Nephron (organoid): ENCODE results near the gene TAF4B.
"Not testable (repeated sequence)": the region's sequence is repeated elsewhere in the genome, so short reads cannot be mapped to it uniquely, and the experiment has no call there.

Experiments
- H3K27ac Mint-ChIP-seq, 3 experiments: 2 replicates each; pipeline ENCODE4 v1.8.0; 2020; ENCODE audit warnings: mixed read lengths in 3 of 3, mild to moderate bottlenecking in 2 of 3, moderate library complexity in 1 of 3
- H3K27me3 Mint-ChIP-seq: 2 replicates; pipeline ENCODE4 v1.8.0; 2021; ENCODE audit warnings: low read depth, mild to moderate bottlenecking, moderate library complexity, mixed read lengths
- H3K36me3 Mint-ChIP-seq: 2 replicates; pipeline ENCODE4 v1.8.0; 2020; ENCODE audit warnings: low read depth, mixed read lengths
- H3K4me1 Mint-ChIP-seq: 2 replicates; pipeline ENCODE4 v1.8.0; 2020; ENCODE audit warnings: mixed read lengths
- H3K4me3 Mint-ChIP-seq, 3 experiments: 2 replicates each; pipeline ENCODE4 v1.8.0; 2020; ENCODE audit warnings: mild to moderate bottlenecking in 3 of 3, mixed read lengths in 3 of 3, moderate library complexity in 2 of 3
- H3K9me3 Mint-ChIP-seq: 2 replicates; pipeline ENCODE4 v1.8.0; 2020; ENCODE audit warnings: mixed read lengths
- TF ChIP-seq, protein P1 (sequence below), 3 experiments: fragments of 200-600 bp; sonication (generic); IDR thresholded peaks; one replicate each; pipeline ENCODE4 v1.5.0; 2021; ENCODE audit warnings: antibody characterized with exemption in 3 of 3; ENCODE audit not compliant: unreplicated experiment in 3 of 3

Gene TAF4B

DNA sequence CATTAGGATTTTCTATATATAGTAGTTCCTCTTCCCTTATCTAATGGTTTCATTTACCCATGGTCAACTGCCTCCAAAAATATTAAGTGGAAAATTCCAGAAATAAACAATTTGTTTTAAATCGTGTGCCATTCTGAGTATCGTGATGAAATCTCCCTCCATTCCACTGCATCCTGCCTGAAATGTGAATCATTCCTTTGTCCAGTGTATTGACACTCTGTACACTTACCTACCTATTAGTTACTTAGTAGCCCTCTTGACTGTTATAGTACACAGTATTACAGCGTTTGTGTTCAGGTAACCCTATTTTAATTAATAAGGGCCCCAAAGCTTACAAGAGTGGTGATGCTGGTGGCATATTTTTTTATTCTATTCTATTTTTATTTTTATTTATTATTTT, 26.2 kb downstream of the TAF4B start:
- H3K27ac Mint-ChIP-seq: no peak overlapping the region
- TF ChIP-seq, protein P1, sequence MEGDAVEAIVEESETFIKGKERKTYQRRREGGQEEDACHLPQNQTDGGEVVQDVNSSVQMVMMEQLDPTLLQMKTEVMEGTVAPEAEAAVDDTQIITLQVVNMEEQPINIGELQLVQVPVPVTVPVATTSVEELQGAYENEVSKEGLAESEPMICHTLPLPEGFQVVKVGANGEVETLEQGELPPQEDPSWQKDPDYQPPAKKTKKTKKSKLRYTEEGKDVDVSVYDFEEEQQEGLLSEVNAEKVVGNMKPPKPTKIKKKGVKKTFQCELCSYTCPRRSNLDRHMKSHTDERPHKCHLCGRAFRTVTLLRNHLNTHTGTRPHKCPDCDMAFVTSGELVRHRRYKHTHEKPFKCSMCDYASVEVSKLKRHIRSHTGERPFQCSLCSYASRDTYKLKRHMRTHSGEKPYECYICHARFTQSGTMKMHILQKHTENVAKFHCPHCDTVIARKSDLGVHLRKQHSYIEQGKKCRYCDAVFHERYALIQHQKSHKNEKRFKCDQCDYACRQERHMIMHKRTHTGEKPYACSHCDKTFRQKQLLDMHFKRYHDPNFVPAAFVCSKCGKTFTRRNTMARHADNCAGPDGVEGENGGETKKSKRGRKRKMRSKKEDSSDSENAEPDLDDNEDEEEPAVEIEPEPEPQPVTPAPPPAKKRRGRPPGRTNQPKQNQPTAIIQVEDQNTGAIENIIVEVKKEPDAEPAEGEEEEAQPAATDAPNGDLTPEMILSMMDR (IDR thresholded peaks at IDR 0.05; ENCODE audit: unreplicated experiment in 3 of 3): no peak
- no peaks in the 10 kb centered on the region for H3K4me1 Mint-ChIP-seq
- no peak overlapping the region for H3K4me3 Mint-ChIP-seq
- H3K36me3 Mint-ChIP-seq: no peaks in the 10 kb centered on the region
- H3K9me3 Mint-ChIP-seq: no peaks in the 10 kb centered on the region
- H3K27me3 Mint-ChIP-seq: no peaks in the 10 kb centered on the region

DNA sequence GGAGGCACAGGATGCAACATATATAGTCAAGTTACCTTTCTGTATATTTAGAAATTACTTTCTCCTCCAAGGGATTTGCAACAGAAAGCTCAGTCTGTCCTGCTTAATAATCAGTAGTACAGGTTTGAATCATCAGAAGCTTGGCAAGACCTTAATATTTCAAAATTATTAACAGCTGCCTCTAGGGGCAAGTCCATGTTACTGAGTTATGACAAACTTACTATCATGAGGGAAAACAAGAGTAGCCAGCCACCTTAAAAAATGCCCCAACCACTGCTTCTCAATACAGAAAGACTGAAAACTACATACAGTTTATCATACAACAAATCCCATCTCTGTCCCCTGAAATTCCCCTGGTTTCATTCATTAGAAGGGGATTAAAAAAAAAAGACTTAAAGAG, 28.6 kb downstream of the TAF4B start:
- H3K27me3 Mint-ChIP-seq, H3K9me3 Mint-ChIP-seq, H3K4me3 Mint-ChIP-seq, H3K27ac Mint-ChIP-seq, H3K36me3 Mint-ChIP-seq, H3K4me1 Mint-ChIP-seq: not testable (repeated sequence)

DNA sequence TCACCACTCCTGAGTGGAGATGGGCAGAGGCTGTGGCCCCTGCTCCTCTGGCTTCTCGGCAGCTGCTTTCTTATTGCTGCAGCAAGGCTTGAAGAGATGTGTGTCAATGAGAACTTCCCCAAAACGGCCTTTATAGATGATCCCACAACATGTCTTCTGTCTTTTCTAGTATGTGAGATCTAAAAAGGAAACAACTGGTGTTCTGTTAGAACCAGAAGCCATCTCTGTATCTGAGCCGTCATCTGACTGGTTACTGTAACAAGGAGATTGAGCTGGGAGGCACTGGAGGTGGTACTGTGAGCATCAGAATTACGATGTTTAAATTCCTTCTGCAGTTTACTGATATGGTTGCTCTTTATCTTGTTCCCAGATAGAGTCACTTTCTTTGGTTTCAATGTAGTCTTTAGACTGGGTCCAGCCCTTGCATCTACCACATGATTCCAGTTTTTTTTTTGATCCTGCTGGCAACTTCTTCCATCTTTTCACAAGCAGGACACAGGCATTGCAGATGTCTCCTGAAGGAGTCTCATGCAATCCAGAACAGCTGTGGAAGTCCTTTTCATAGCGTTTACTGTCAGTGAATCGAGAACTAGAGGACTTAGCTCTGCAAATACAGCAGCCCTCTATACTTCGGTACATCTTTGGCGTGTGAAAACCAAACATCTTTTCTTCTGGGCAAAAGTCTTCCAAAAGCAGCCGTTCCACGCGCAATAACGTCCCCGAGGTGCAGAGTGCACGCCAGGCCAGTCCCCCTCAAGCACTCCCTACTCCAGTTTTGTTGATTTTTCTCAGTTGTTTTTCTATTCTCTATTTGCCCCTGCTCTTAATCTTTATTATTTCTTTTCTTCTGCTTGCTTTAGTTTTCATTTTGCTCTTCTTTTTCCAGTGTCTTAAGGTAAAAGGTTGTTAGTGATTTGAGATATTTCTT, 29.7 kb downstream of the TAF4B start:
- Mint-ChIP-seq H3K4me1 (no peaks in the 10 kb centered on the region), H3K4me3 (no peak overlapping the region), H3K27ac (no peak overlapping the region), H3K36me3 (peaks cover 4% of the 10 kb centered on the region), H3K9me3 (peaks cover 2% of the 10 kb centered on the region), H3K27me3 (no peaks in the 10 kb centered on the region)
- TF ChIP-seq, protein P1 (IDR thresholded peaks at IDR 0.05; ENCODE audit: unreplicated experiment in 3 of 3): no peak

DNA sequence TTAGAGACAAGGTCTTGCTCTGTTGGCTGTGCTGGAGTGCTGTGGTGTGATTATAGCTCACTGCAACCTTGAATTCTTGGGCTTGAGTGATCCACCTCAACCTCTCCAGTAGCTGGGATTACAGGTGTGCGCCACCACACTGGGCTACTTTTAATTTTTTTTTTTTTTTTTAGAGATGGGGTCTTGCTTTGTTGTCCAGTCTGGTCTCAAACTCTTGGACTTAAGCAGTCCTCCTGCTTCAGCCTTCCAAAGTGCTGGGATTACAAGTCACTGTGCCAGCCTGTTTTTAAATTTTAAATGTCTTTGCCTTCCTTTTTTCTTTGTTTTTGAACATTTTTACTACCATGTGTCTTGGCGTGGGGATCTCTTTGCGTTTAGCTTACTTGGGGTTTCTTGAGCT, 32.5 kb downstream of the TAF4B start:
- Mint-ChIP-seq H3K27ac (no peak overlapping the region), H3K9me3 (peaks cover 9% of the 10 kb centered on the region), H3K4me1 (no peaks in the 10 kb centered on the region), H3K4me3 (no peak overlapping the region), H3K36me3 (peaks cover 4% of the 10 kb centered on the region), H3K27me3 (no peaks in the 10 kb centered on the region)
- TF ChIP-seq, protein P1 (IDR thresholded peaks at IDR 0.05; ENCODE audit: unreplicated experiment in 3 of 3): no peak

DNA sequence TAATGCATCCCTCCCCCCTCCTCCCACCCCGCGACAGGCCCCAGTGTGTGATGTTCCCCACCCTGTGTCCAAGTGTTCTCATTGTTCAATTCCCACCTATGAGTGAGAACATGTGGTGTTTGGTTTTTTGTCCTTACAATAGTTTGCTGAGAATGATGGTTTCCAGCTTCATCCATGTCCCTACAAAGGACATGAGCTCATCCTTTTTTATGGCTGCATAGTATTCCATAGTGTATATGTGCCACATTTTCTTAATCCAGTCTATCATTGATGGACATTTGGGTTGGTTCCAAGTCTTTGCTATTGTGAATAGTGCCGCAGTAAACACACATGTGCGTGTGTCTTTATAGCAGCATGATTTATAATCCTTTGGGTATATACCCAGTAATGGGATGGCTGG, 33.2 kb downstream of the TAF4B start:
- not testable (repeated sequence) for H3K27ac Mint-ChIP-seq, H3K4me3 Mint-ChIP-seq, H3K36me3 Mint-ChIP-seq, H3K27me3 Mint-ChIP-seq, H3K4me1 Mint-ChIP-seq, H3K9me3 Mint-ChIP-seq

DNA sequence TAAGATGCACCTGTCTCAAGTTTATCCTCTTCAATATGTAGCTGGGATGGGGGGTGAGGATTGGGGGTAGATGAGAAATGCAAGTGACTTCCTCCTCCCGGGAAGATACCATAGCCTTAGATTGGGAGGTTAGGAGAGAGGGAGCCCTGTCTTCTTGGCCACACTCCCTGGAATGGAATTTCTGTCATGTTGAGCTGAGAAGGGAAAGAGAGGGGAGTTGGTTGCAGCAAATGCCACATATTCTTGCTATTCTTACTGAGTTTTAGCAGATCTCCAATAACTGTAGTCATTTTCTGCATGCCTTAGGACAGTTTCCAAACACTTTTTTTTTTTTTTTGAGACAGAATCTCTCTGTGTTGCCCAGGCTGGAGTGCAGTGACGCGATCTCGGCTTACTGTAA, 35.9 kb downstream of the TAF4B start:
- Mint-ChIP-seq H3K27me3 (no peaks in the 10 kb centered on the region), H3K36me3 (peaks cover 4% of the 10 kb centered on the region), H3K27ac (no peak overlapping the region), H3K9me3 (peaks cover 9% of the 10 kb centered on the region), H3K4me3 (no peak overlapping the region), H3K4me1 (no peaks in the 10 kb centered on the region)
- TF ChIP-seq, protein P1 (IDR thresholded peaks at IDR 0.05; ENCODE audit: unreplicated experiment in 3 of 3): no peak

DNA sequence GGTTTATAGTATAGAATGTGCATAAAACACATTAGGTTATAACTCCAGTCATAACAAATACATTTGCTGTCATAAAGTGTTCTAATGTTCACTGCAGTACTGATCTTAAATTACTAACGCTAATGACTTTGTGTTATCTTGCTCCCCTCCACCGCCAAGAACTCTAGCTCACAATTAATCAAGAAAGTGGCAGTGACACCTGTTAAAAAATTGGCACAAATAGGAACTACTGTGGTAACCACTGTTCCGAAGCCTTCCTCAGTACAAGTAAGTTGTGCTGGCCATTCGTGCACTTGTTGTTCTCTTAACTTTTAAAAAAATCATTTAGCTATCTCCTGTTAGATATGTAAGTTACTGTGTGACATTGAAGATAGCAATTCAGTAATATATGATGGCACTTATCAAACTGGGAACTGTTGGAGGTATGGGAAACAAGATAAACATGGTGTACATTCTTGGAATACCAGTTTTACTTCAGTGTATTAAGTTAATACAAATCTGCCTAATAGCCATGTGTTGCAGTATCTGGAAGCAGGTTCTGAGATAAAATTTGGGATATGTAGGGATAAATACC, 41.2 kb downstream of the TAF4B start:
- Mint-ChIP-seq H3K9me3 (no peaks in the 10 kb centered on the region), H3K27me3 (no peaks in the 10 kb centered on the region), H3K4me3 (no peak overlapping the region), H3K4me1 (no peaks in the 10 kb centered on the region), H3K36me3 (no peaks in the 10 kb centered on the region), H3K27ac (no peak overlapping the region)
- TF ChIP-seq, protein P1 (IDR thresholded peaks at IDR 0.05; ENCODE audit: unreplicated experiment in 3 of 3): no peak
